Activated B cell treated with CpG ODN at 0.5 μM for 24 hours (primary cell): ENCODE results near the gene C11orf71. TPM values are rescaled to one million over a fixed set of nuclear protein-coding genes. Genes with fewer than 3 reads are reported as not detected.

Experiments
- ATAC-seq: fragments of 200-7000 bp; cut with Tn5 transposase; one replicate; pipeline ENCODE4 v1.10.0; 2021; ENCODE audit warnings: low read depth, mild to moderate bottlenecking, moderate library complexity
- CTCF ChIA-PET: fragments of 350-600 bp; sonication (Branson Sonifier 250); formaldehyde crosslinking; loops from one replicate; lab custom pipeline; 2021; ENCODE audit warnings: antibody characterized with exemption; lab: Charles Lee
- POLR2A ChIA-PET: fragments of 350-600 bp; sonication (Branson Sonifier 250); formaldehyde crosslinking; loops from one replicate; lab custom pipeline; 2021; ENCODE audit warnings: antibody characterized with exemption; lab: Charles Lee
- DNase-seq: peaks from one replicate; pipeline ENCODE4 v3.0.0; 2022
- H3K27ac Mint-ChIP-seq: one replicate; pipeline ENCODE4 v1.8.0; 2020; ENCODE audit warnings: mixed read lengths
- H3K27me3 Mint-ChIP-seq: one replicate; pipeline ENCODE4 v1.8.0; 2021; ENCODE audit warnings: mixed read lengths
- H3K36me3 Mint-ChIP-seq: one replicate; pipeline ENCODE4 v1.8.0; 2021; ENCODE audit warnings: low read depth, mixed read lengths
- H3K4me1 Mint-ChIP-seq: one replicate; pipeline ENCODE4 v1.8.0; 2021; ENCODE audit warnings: mixed read lengths
- H3K4me3 Mint-ChIP-seq: one replicate; pipeline ENCODE4 v1.8.0; 2020; ENCODE audit warnings: mild to moderate bottlenecking, mixed read lengths
- H3K9me3 Mint-ChIP-seq: one replicate; pipeline ENCODE4 v1.8.0; 2020; ENCODE audit warnings: mixed read lengths
- CTCF ChIP-seq: fragments of 200-600 bp; IDR thresholded peaks from one replicate; pipeline ENCODE4 v1.8.0; 2022; ENCODE audit warnings: antibody characterized with exemption, mild to moderate bottlenecking
- intact Hi-C: fragments of 100-400 bp; cut with micrococcal nuclease; formaldehyde crosslinking; loops from one replicate; pipeline ENCODE4 v1.15.1; 2024
- total RNA-seq: library from RNA; stranded (reverse); gene quantifications from 2 replicates; pipeline ENCODE4 v1.2.3, GENCODE V29; 2022

The C11orf71 gene
- total RNA-seq, 1 donor from 2014 or later: 9.5 TPM

DNA sequence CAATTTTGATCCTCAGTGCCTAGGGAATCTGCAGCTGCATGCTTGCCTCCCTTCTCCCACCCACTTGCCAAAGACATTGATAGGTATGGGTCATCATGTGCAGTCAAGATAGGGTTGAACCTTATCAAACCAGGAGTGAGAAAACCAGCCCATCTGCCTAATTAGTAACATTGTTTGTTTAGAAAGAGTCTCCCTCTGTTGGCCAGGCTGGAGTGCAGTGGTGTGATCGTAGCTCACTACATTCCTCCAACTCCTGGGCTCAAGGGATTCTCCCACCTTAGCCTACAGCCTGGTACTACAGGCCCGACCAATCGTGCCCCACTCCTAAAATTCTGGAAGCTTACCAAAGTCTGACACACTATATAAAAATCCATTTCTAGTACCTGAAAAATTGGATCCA, 4.6 kb downstream of the C11orf71 start:
- H3K4me3 Mint-ChIP-seq: no peak overlapping the region
- no peaks in the 10 kb centered on the region for H3K9me3 Mint-ChIP-seq
- POLR2A ChIA-PET: no interaction called here
- CTCF ChIA-PET: no interaction called here
- no peaks in the 10 kb centered on the region for H3K27me3 Mint-ChIP-seq
- DNase-seq (no peak), ATAC-seq (no peak)
- intact Hi-C loops: no loop called here
- H3K36me3 Mint-ChIP-seq: peaks cover 11% of the 10 kb centered on the region
- no peak overlapping the region for H3K27ac Mint-ChIP-seq
- peaks cover 18% of the 10 kb centered on the region for H3K4me1 Mint-ChIP-seq
- no peak for TF ChIP-seq CTCF

DNA sequence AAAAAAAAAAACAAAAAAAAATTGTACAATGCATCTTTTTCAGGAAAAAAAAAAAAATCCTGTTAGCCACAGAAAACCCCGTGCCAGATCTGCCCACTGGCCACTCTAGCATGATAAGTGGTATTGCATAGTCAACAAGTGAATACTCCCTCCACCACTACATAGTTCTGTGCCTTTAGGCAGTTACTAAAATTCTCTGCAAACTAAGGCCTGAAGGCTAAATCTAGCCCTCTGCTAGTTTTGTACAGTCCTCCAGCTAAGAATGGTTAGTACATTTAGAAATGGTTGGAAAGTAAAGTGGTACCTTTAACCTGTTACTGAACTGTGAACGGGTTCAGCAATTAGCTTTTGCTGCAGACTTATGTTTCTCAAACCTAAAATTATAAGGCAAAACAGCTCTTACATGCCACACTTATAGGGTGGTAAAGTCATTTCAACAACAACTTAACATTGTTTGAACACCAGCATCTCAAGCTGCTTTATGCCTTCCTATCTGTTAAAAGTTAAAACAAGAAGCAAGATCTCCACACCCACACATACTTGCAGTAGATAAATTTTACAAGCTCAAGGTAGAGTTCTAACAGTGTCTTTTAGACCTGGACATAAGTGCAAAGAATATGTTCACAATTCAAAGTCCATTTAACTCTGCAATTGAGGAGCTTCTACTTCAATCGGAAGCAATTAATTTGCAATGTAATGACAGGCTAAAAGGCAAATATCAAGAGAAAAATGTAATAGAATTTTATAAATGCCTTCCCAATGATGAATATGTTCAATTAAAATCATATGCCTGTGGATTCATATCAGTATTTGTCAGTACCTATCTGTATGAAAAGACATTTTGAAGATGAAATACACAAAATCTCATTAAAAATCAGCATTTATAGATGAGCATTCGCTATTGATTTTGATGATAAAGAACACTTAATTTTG, 7.3 kb downstream of the C11orf71 start:
- H3K27ac Mint-ChIP-seq: no peak overlapping the region
- peaks cover 4% of the 10 kb centered on the region for H3K27me3 Mint-ChIP-seq
- intact Hi-C loops: no loop called here
- no peaks in the 10 kb centered on the region for H3K9me3 Mint-ChIP-seq
- no peak for TF ChIP-seq CTCF
- H3K4me1 Mint-ChIP-seq: no peaks in the 10 kb centered on the region
- ATAC-seq (no peak), DNase-seq (no peak)
- H3K36me3 Mint-ChIP-seq: no peaks in the 10 kb centered on the region
- H3K4me3 Mint-ChIP-seq: no peak overlapping the region
- ChIA-PET CTCF (no interaction called here), POLR2A (no interaction called here)

- POLR2A ChIA-PET: interaction anchor here (0.5 kb wide), 1 partner anchor 498 kb away, joined by 3 read pairs; no protein-coding TSS in a partner anchor
- CTCF ChIA-PET: no interaction called here
Measured at GRCh38 chr11:114386545-114386944, 13.8 kb downstream of the C11orf71 start.

GRCh38 chr11:114386131-114386530, 14.2 kb downstream of the C11orf71 start:
- H3K4me1 Mint-ChIP-seq: no peaks in the 10 kb centered on the region
- ChIA-PET POLR2A (no interaction called here), CTCF (no interaction called here)
- H3K4me3 Mint-ChIP-seq: no peak overlapping the region
- no peak for TF ChIP-seq CTCF
- peaks cover 3% of the 10 kb centered on the region for H3K9me3 Mint-ChIP-seq
- no peak overlapping the region for H3K27ac Mint-ChIP-seq
- peaks cover 11% of the 10 kb centered on the region for H3K27me3 Mint-ChIP-seq
- intact Hi-C loops: no loop called here
- no peaks in the 10 kb centered on the region for H3K36me3 Mint-ChIP-seq
- DNase-seq (no peak), ATAC-seq (no peak)

More at GRCh38 chr11:114386545-114386944, 13.8 kb downstream of the C11orf71 start:
- no peaks in the 10 kb centered on the region for H3K36me3 Mint-ChIP-seq
- no peaks in the 10 kb centered on the region for H3K4me1 Mint-ChIP-seq
- no peak overlapping the region for H3K4me3 Mint-ChIP-seq
- intact Hi-C loops: no loop called here
- H3K27me3 Mint-ChIP-seq: peaks cover 11% of the 10 kb centered on the region
- DNase-seq: no peak
- H3K9me3 Mint-ChIP-seq: peaks cover 3% of the 10 kb centered on the region
- no peak overlapping the region for H3K27ac Mint-ChIP-seq
- no peak for ATAC-seq
- no peak for TF ChIP-seq CTCF

- no peaks in the 10 kb centered on the region for H3K4me1 Mint-ChIP-seq
- intact Hi-C loops: no loop called here
- ChIA-PET POLR2A (no interaction called here), CTCF (no interaction called here)
- no peak for TF ChIP-seq CTCF
- peaks cover 17% of the 10 kb centered on the region for H3K27me3 Mint-ChIP-seq
- H3K9me3 Mint-ChIP-seq: peaks cover 3% of the 10 kb centered on the region
- no peak overlapping the region for H3K27ac Mint-ChIP-seq
- ATAC-seq (no peak), DNase-seq (no peak)
- no peak overlapping the region for H3K4me3 Mint-ChIP-seq
- no peaks in the 10 kb centered on the region for H3K36me3 Mint-ChIP-seq
Measured at GRCh38 chr11:114384487-114384886, 15.8 kb downstream of the C11orf71 start.
